ENCODE data around the gene VPS26A.

Gene VPS26A

DNA sequence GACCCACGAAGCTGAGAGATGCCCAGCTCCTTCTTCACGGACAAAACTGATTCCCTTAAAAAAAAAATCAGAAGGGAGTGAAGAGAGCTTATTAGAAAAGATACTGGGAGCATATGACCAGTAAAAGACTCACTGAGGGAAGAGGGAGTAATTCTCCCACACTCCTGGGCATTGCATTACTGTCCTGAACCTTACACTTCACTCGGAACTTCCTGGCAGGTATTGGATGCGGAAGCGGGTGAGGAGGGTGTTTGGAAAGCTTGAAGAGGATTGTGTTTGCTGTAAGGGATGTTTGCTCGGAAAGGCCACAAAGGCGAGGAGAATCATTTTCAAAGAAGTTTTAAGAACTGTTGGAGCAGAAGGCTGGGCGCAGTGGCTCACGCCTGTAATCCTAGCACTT is 96.5 kb downstream of the VPS26A start:
- no peak for DNase-seq (ENCODE audit: low read depth in 2 of 2)
